Measurements from ENCODE around the gene ADAM19.

DNA sequence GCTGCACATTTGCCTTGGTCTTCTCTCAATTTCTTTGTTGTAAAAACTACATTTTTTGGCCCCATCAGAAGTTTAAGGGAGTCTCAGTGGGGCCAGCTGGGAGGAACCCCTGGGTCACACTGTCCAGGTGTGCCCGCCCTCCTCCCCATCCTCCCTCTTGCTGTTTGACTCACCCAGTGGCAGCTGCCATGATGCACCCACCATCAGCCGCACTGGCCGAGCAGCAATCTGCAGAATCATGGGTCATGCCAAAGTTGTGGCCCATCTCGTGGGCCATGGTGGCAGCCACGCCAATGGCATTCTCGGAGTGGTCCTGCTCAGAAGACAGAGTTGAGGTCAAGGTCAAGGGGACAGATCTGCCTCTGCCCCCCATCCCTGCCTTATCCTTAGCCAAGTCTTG is 70.1 kb downstream of the ADAM19 start:
- TF ChIP-seq CTCF (IDR thresholded peaks at IDR 0.05) (no peak), POLR2AphosphoS5 (IDR thresholded peaks at IDR 0.05; ENCODE audit: insufficient read depth in 1 of 2, low read depth in 1 of 2) (no peak)
